MV-4-11 (cell line): ENCODE results near the gene MAP3K15.

Experiments used
- DNase-seq: peaks from one replicate; lab custom pipeline; 2025; lab: John Stamatoyannopoulos, UW

Gene MAP3K15

GRCh38 chrX:19403696-19404095 is 111.6 kb downstream of the MAP3K15 start:
- DNase-seq: no peak

- no peak for DNase-seq
Observed at GRCh38 chrX:19392703-19393102, 122.6 kb downstream of the MAP3K15 start.

GRCh38 chrX:19392078-19392477 is 123.2 kb downstream of the MAP3K15 start:
- DNase-seq: no peak

- no peak for DNase-seq
Observed at GRCh38 chrX:19389227-19389845, 126.0 kb downstream of the MAP3K15 start.

GRCh38 chrX:19388741-19389140 is 126.6 kb downstream of the MAP3K15 start:
- no peak for DNase-seq

GRCh38 chrX:19388064-19388679 is 127.1 kb downstream of the MAP3K15 start:
- DNase-seq: no peak

- DNase-seq: no peak
Observed at GRCh38 chrX:19386679-19387078, 128.6 kb downstream of the MAP3K15 start.

GRCh38 chrX:19382555-19383145 is 132.7 kb downstream of the MAP3K15 start:
- DNase-seq: peak; percentile 46

GRCh38 chrX:19381326-19381725 is 134.0 kb downstream of the MAP3K15 start:
- DNase-seq: no peak

- no peak for DNase-seq
Observed at GRCh38 chrX:19377799-19378198, 137.5 kb downstream of the MAP3K15 start.

GRCh38 chrX:19375546-19375945 is 139.8 kb downstream of the MAP3K15 start:
- no peak for DNase-seq

- DNase-seq: no peak
Observed at GRCh38 chrX:19373351-19373891, 141.9 kb downstream of the MAP3K15 start.

- DNase-seq: no peak
Observed at GRCh38 chrX:19372547-19373331, 142.6 kb downstream of the MAP3K15 start.

GRCh38 chrX:19372170-19372546 is 143.2 kb downstream of the MAP3K15 start:
- DNase-seq: peak; percentile 36

GRCh38 chrX:19370061-19370460 is 145.2 kb downstream of the MAP3K15 start:
- DNase-seq: no peak

- DNase-seq: no peak
Observed at GRCh38 chrX:19368576-19368975, 146.7 kb downstream of the MAP3K15 start.

- no peak for DNase-seq
Observed at GRCh38 chrX:19361701-19362100, 153.6 kb downstream of the MAP3K15 start.

GRCh38 chrX:19360903-19361302 is 154.4 kb downstream of the MAP3K15 start:
- no peak for DNase-seq

- DNase-seq: no peak
Observed at GRCh38 chrX:19358521-19358920, 156.8 kb downstream of the MAP3K15 start.

- no peak for DNase-seq
Observed at GRCh38 chrX:19354625-19355024, 160.7 kb downstream of the MAP3K15 start.

GRCh38 chrX:19350941-19351384 is 164.3 kb downstream of the MAP3K15 start:
- peak; percentile 85 for DNase-seq

- DNase-seq: no peak
Observed at GRCh38 chrX:19349264-19349663, 166.0 kb downstream of the MAP3K15 start.
